HG02798 (cell line): ENCODE results near the gene ACTN3.
"Not testable (repeated sequence)": the region's sequence is repeated elsewhere in the genome, so short reads cannot be mapped to it uniquely, and the experiment has no call there.

ENCODE experiments used
- ATAC-seq: cut with Tn5 transposase; IDR thresholded peaks from one replicate; pipeline ENCODE4 v1.9.1; 2021; ENCODE audit warnings: mild to moderate bottlenecking; ENCODE audit not compliant: unreplicated experiment, poor library complexity

The ACTN3 gene

DNA sequence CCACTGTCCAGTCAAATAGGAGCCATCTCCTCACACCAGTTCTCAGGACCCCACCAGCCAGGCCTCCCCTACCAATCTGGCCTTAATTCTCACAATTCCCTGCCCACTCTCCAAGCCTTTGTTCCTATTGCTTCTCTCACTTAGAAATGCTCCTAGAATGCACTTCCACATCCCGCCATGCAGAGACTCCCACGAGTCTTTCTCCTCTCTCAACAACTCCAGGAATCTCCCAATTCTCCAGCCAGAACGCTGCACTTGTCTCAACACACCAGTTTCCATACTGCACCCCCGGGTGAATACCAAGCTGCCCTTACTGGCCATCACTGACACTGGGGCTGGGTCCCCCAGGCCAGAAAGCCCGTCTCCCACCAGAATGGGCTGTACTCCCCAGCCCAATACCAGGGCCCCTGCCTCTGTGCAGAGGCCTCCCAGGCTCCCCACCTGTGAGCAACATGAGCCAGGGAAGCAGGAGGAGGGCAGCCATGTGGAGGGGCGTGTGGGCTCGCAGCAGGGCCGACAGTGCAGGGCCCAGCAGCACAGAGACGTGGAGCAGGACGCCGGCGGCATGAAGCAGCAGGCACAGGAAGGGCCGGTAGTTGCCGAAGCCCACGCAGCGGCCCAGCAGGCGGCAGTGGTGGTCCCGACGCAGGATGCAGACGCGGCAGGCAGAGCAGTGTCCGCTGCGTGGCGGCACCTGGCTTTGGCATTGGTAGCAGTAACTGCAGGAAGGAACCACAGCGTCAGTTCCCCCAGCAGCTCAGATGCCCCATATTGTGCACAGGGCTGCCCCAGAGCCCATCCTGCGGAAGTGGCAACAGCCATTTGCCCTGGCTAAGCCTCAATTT is 3.2 kb upstream of the ACTN3 start:
- ATAC-seq: no peak

GRCh38 chr11:66544952-66545351 is 1.8 kb upstream of the ACTN3 start:
- not testable (repeated sequence) for ATAC-seq

GRCh38 chr11:66545701-66546367 is 869 bp upstream of the ACTN3 start, which contains the start of gene ZDHHC24:
Gene ZDHHC24 (minus strand): TSS chr11:66546048. CDS start chr11:66546003, 45 bp downstream.
- ATAC-seq: peak; percentile 88

GRCh38 chr11:66546966-66547661 is 411 bp downstream of the ACTN3 start:
- ATAC-seq: no peak

- ATAC-seq: no peak
These were observed 933 bp downstream of the ACTN3 start for GRCh38 chr11:66547662-66548009.

- no peak for ATAC-seq
These were observed 1.3 kb downstream of the ACTN3 start for GRCh38 chr11:66548041-66548440.

DNA sequence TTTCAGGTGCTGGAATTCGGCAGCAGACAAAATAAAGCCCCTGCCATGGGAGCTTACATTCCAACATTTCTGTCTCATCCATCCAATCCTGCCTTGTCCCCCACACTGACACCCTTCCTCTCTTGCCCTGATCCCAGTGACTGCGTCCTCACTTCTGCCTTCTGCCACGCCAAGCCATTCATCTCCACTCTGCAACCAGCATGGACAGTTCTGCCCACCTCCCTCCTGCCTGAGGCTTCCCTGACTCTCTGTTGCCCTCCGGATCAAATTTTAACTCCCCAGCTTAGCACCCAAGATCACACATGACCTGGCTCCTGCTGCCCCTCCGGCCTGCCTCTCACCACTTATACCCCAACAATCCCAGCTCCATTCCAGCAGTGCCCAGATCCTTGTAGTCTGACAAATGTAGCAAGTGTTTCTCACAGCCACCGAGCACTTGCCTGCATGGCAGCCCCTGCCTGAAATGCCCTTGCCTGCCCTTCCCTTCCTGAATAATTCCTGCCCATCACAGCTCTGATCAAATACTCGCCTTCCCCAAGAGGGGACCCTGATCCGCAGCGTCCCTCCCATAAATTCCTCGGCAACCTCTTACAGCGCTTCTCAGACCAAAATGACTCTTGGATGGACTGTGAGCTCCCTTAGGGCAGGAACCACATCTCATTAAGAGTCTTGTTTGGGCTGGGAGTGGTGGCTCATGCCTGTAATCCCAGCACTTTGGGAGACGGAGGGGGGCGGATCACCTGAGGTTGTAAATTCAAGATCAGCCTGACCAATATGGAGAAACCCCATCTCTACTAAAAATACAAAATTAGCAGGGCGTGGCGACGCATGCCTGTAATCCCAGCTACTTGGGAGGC is 2.3 kb downstream of the ACTN3 start:
- ATAC-seq: no peak

GRCh38 chr11:66549696-66550095 is 3.0 kb downstream of the ACTN3 start:
- ATAC-seq: no peak

GRCh38 chr11:66550887-66551286 is 4.2 kb downstream of the ACTN3 start:
- no peak for ATAC-seq

DNA sequence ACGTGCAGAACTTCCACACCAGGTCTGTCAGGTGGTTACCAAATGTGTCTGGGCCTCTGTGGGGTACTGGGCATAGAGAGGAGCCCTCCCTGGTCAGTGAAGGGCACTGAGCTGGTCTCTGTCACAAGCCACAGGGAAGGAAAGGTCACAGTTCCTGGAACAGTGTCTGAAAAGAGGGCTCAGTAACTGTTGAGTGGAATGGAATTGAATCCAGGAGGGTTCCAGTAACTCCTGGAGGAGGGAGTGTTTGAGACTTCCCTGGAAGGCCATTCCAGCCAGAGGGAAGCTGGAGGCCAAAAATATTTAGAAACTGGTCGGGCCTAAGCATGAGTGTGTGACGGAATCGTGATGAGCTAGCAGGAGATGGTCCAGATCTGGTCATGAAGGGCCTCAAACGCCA is 7.9 kb downstream of the ACTN3 start:
- no peak for ATAC-seq

- no peak for ATAC-seq
These were observed 8.7 kb downstream of the ACTN3 start for GRCh38 chr11:66555416-66555815.

DNA sequence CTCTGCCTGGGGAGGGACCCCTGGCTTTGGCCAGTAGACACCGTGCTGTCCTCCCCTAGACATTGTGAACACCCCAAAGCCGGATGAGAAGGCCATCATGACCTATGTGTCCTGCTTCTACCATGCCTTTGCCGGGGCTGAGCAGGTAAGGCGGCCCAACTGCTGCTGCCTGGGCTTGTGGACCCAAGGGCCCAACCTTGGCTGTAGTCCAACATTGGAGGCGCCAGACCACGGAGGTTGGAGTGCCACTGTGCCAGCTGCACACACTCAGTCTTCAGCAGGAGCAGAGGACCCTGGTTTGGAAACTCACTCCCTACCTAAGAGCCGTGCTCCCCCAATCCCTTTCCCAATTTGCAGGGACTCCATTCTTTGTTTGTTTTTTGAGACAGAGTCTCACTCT is 9.4 kb downstream of the ACTN3 start:
- ATAC-seq: no peak

DNA sequence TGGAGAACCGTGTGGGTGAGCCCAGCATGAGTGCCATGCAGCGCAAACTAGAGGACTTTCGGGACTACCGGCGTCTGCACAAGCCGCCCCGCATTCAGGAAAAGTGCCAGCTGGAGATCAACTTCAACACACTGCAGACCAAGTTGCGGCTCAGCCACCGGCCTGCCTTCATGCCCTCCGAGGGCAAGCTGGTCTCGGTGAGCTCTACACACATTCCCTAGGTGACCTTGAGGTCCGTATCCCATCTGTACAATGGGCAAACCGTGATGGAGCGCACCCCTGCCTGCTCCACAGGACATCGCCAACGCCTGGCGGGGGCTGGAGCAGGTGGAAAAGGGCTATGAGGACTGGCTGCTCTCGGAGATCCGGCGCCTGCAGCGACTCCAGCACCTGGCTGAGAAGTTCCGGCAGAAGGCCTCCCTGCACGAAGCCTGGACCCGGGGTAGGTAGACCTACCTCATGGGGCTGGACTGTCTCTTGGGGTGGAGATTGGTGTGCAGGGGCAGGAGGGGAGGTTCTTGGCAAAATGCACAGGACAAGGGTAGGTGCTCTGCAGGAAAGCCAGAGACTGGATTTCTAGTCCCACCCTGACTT is 11.1 kb downstream of the ACTN3 start:
- no peak for ATAC-seq

DNA sequence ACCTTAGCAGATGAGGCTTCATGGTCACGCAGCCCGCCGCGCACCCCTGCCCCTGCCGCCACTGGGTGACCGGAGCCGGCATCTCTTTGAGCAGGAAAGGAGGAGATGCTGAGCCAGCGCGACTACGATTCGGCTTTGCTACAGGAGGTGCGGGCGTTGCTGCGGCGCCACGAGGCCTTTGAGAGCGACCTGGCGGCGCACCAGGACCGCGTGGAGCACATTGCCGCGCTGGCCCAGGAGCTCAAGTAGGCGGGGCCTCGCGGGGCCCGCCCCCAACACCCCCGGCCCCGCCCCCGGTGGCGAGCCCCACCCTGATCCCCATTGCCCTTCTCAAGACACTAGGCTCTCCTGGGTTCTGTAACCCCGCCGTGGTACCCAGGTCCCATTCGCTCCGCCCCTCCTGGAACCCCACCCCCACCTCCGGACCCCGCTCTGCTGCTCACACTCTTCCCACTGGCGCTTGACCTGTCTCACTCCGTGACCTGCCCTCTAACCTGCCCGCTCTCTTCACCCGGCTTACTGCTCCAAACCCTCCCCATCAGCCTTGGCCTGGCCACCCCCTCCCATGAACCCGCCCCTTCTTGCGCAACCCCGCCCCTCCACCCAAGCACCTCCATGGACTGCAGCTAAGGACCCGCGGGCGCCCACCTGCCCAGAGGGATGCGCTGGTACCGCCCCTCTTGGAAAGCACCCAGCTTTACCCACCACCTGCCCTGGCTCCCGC is 12.6 kb downstream of the ACTN3 start:
- ATAC-seq: no peak

GRCh38 chr11:66559866-66560676 is 13.4 kb downstream of the ACTN3 start:
- ATAC-seq: no peak

- ATAC-seq: no peak
These were observed 14.7 kb downstream of the ACTN3 start for GRCh38 chr11:66561178-66561974.

DNA sequence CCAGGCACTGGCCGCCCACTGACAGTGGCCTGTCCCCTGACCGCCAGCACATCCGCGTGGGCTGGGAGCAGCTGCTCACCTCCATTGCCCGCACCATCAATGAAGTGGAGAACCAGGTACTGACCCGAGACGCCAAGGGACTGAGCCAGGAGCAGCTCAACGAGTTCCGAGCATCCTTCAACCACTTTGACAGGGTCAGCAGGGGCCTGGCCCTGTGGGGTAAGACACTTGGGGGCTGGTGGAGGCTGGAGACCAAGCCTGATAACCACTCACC is 15.2 kb downstream of the ACTN3 start:
- no peak for ATAC-seq

DNA sequence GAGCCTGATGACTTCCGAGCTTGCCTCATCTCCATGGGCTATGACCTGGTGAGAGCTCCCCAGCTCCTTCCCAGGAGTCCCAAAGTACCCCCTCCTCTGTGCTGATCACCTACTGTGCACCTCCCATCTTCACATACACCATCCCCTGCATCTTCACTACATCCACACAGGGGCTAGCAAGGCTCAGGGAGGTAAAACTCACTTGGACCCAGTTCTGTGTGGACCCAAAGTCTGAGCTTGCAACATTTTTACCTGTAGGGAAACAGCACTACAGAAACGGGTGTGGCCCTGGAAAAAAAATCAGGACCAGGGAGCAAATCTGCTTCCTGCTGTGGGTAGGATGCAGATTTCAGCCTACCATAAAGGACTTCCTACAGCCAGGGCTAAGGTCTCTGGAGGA is 15.6 kb downstream of the ACTN3 start:
- ATAC-seq: no peak
